Nephron (organoid): ENCODE measurements around the gene PRKAB1.
A peak's percentile ranks its signal among the peaks of the same experiment; 100 is the strongest.
"Not testable (repeated sequence)": the region's sequence is repeated elsewhere in the genome, so short reads cannot be mapped to it uniquely, and the experiment has no call there.

Experiments
- H3K27ac Mint-ChIP-seq, 3 experiments: 2 replicates each; pipeline ENCODE4 v1.8.0; 2020; ENCODE audit warnings: mixed read lengths in 3 of 3, mild to moderate bottlenecking in 2 of 3, moderate library complexity in 1 of 3
- H3K27me3 Mint-ChIP-seq: 2 replicates; pipeline ENCODE4 v1.8.0; 2021; ENCODE audit warnings: low read depth, mild to moderate bottlenecking, moderate library complexity, mixed read lengths
- H3K36me3 Mint-ChIP-seq: 2 replicates; pipeline ENCODE4 v1.8.0; 2020; ENCODE audit warnings: low read depth, mixed read lengths
- H3K4me1 Mint-ChIP-seq: 2 replicates; pipeline ENCODE4 v1.8.0; 2020; ENCODE audit warnings: mixed read lengths
- H3K4me3 Mint-ChIP-seq, 3 experiments: 2 replicates each; pipeline ENCODE4 v1.8.0; 2020; ENCODE audit warnings: mild to moderate bottlenecking in 3 of 3, mixed read lengths in 3 of 3, moderate library complexity in 2 of 3
- H3K9me3 Mint-ChIP-seq: 2 replicates; pipeline ENCODE4 v1.8.0; 2020; ENCODE audit warnings: mixed read lengths
- CTCF ChIP-seq, 3 experiments: fragments of 200-600 bp; sonication (generic); IDR thresholded peaks; one replicate each; pipeline ENCODE4 v1.5.0; 2021; ENCODE audit warnings: antibody characterized with exemption in 3 of 3; ENCODE audit not compliant: unreplicated experiment in 3 of 3

Gene PRKAB1

GRCh38 chr12:119642986-119643385 is 24.9 kb upstream of the PRKAB1 start:
- TF ChIP-seq CTCF (IDR thresholded peaks at IDR 0.05; ENCODE audit: unreplicated experiment in 3 of 3), result no peak
- Mint-ChIP-seq H3K36me3 (no peaks in the 10 kb centered on the region), H3K9me3 (peaks cover 2% of the 10 kb centered on the region), H3K27me3 (peaks cover 3% of the 10 kb centered on the region), H3K4me3 (no peak overlapping the region), H3K4me1 (peaks cover 10% of the 10 kb centered on the region), H3K27ac (no peak overlapping the region)

GRCh38 chr12:119644930-119645329 is 23.0 kb upstream of the PRKAB1 start:
- Mint-ChIP-seq H3K36me3 (no peaks in the 10 kb centered on the region), H3K4me3 (peak overlapping the region in 1 of 3 experiments; percentile 32), H3K9me3 (peaks cover 2% of the 10 kb centered on the region), H3K27me3 (peaks cover 3% of the 10 kb centered on the region), H3K4me1 (peaks cover 10% of the 10 kb centered on the region), H3K27ac (no peak overlapping the region)
- TF ChIP-seq CTCF (IDR thresholded peaks at IDR 0.05; ENCODE audit: unreplicated experiment in 3 of 3), result no peak

- H3K27ac Mint-ChIP-seq, result no peak overlapping the region
- H3K27me3 Mint-ChIP-seq, result peaks cover 1% of the 10 kb centered on the region
- H3K36me3 Mint-ChIP-seq, result no peaks in the 10 kb centered on the region
- H3K4me1 Mint-ChIP-seq, result peaks cover 10% of the 10 kb centered on the region
- H3K9me3 Mint-ChIP-seq, result peaks cover 2% of the 10 kb centered on the region
- no peak for TF ChIP-seq CTCF (IDR thresholded peaks at IDR 0.05; ENCODE audit: unreplicated experiment in 3 of 3)
- no peak overlapping the region for H3K4me3 Mint-ChIP-seq
These were observed 22.3 kb upstream of the PRKAB1 start for GRCh38 chr12:119645535-119646059.

GRCh38 chr12:119649202-119649808 is 18.6 kb upstream of the PRKAB1 start:
- Mint-ChIP-seq H3K4me3 (no peak overlapping the region), H3K27ac (no peak overlapping the region), H3K27me3 (no peaks in the 10 kb centered on the region)

GRCh38 chr12:119652665-119653064 is 15.3 kb upstream of the PRKAB1 start:
- Mint-ChIP-seq H3K9me3 (peaks cover 24% of the 10 kb centered on the region), H3K27me3 (no peaks in the 10 kb centered on the region), H3K4me3 (no peak overlapping the region), H3K27ac (no peak overlapping the region), H3K4me1 (no peaks in the 10 kb centered on the region), H3K36me3 (no peaks in the 10 kb centered on the region)
- TF ChIP-seq CTCF (IDR thresholded peaks at IDR 0.05; ENCODE audit: unreplicated experiment in 3 of 3), result no peak

More at GRCh38 chr12:119649202-119649808, 18.6 kb upstream of the PRKAB1 start:
- peaks cover 5% of the 10 kb centered on the region for H3K4me1 Mint-ChIP-seq
- peaks cover 23% of the 10 kb centered on the region for H3K9me3 Mint-ChIP-seq
- peak in 2 of 3 experiments; percentile 21 to 51 for TF ChIP-seq CTCF (IDR thresholded peaks at IDR 0.05; ENCODE audit: unreplicated experiment in 3 of 3)
- no peaks in the 10 kb centered on the region for H3K36me3 Mint-ChIP-seq

GRCh38 chr12:119657001-119657400 is 10.9 kb upstream of the PRKAB1 start:
- H3K9me3 Mint-ChIP-seq, result peaks cover 20% of the 10 kb centered on the region
- H3K36me3 Mint-ChIP-seq, H3K27me3 Mint-ChIP-seq, H3K4me3 Mint-ChIP-seq, H3K27ac Mint-ChIP-seq, H3K4me1 Mint-ChIP-seq: not testable (repeated sequence)

- not testable (repeated sequence) for H3K27me3 Mint-ChIP-seq, H3K4me3 Mint-ChIP-seq, H3K27ac Mint-ChIP-seq, H3K36me3 Mint-ChIP-seq, H3K4me1 Mint-ChIP-seq
- peaks cover 10% of the 10 kb centered on the region for H3K9me3 Mint-ChIP-seq
These were observed 9.8 kb upstream of the PRKAB1 start for GRCh38 chr12:119658166-119658565.
